HG03097 (cell line): ENCODE data around the gene NME4.

Experiments used
- ATAC-seq: cut with Tn5 transposase; IDR thresholded peaks from one replicate; pipeline ENCODE4 v1.9.1; 2021; ENCODE audit not compliant: unreplicated experiment, low FRiP score

Gene NME4

GRCh38 chr16:363110-363765 lies 33.8 kb upstream of the NME4 start:
- no peak for ATAC-seq

DNA sequence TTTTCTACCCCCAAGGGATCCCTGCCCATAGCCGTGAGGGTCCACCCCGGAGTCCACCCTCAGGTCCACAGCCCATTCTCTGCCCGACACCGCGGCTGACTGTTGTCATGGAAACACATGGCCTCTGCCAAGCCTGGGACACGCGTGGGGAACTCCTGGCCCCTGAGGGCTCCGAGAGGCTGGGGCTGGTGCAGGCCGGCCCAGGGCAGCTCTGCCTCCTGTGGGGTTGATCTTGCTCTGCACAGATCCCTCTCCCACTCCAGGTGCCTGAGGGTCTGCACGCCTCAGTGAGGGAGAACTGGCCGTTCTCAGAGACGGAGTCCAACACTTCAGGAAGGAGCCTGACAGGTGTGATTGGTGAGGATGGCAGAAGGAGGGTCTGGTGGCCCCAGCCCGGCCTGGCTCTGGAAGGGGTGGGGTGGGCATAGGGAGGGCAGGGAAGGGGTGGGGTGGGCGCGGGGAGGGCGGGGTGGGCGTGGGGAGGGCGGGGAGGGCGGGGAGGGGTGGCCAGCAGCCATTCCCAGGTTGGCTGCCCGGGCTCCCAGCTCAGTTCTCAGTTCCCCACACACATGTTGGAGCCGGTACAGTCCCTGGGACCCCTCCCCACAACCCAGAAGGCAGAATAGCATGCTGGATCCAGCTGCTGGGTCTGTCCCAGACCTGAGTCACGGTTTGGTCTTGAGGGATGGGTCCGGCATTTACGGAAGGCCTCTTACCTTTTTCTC lies 33.1 kb upstream of the NME4 start:
- ATAC-seq = no peak

- ATAC-seq = no peak
These were observed 32.2 kb upstream of the NME4 start for GRCh38 chr16:364595-365491.

DNA sequence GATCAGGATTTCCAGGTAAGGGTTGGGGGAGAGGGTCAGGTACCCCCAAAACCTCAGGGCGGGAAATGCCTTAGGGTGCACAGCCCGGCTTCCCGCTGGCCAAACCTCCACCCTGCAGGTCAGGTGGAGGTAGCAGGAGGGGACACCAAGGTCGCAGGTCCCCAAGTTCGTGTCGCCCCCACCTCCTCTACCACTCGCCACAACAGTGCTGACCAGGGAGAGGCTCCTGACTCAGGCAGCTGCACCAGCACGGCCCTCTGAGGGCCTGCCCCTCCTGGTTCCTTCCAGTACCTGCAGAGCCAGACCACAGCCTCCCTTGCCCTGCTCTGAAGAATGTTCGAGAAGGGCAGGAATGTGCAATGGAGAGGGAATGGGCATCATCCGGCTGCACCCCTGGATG lies 30.5 kb upstream of the NME4 start:
- ATAC-seq = no peak

GRCh38 chr16:367333-367903 lies 29.6 kb upstream of the NME4 start:
- no peak for ATAC-seq

DNA sequence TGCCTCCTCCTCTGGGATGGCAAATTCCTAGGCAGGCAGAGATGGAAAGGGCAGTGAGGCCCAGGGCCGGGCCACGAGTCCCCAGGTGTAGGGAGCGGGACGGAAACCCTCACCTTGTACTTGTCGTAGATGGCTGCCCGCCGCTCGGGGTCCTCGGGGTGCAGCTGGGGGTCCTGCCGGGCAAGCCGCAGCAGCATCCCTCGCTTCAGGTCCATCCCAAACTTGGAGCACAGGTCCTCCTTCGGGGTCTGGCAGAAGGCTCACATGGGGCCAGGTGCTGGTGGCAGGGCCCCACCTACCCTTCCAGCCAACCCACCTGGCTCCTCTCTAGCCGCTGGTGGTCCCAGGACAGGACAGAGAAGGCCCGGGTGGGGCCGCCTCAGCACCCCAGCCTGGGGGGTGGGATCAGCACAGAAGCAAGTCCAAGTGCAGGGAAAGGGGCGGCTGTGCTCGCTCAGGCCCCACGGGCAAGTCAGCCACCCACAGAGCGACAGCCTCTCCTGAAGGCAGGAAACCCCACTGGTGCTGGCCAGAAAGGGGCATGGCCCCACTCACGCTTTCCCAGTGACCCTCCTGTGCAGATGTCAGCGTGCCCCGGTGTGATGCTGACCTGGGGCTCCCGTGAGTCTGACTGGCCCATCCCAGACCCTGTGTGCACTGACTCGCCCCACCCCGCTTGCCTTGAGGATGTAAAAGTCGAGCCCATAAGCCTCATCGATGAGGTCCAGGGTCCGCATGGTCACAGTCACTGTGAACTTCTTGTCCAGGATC lies 28.4 kb upstream of the NME4 start:
- no peak for ATAC-seq

GRCh38 chr16:369275-369865 lies 27.6 kb upstream of the NME4 start:
- no peak for ATAC-seq

DNA sequence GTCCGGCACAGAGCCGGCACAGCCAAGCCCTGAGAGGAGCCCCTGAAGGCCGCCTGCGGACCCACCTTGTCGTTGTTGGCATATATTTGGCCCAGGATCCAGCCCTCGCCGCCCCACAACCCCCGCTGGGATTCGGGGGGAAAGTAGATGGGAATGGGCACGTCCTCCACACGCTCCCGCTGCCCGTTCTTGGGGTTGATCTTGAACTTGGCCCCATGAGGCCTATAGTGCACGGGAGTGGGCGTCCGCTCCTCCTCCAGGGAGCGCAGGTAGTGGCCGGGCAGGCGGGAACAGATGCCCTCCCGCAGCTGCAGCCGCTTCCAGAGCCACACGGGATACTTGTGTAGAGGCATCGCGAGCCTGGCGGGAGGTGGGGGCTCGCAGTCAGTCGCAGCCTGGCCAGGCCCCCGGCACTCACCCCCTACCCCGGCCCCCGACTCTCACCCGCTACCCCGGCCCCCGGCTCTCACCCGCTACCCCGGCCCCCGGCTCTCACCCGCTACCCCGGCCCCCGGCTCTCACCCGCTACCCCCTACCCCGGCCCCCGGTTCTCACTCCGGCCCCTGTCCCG lies 27.0 kb upstream of the NME4 start:
- ATAC-seq = no peak

GRCh38 chr16:370443-370842 lies 26.6 kb upstream of the NME4 start, which contains the start of gene MRPL28:
Gene MRPL28, minus strand, starts transcription at chr16:370538. Its CDS starts 320 bp downstream, at chr16:370218.
- peak; percentile 61 for ATAC-seq

DNA sequence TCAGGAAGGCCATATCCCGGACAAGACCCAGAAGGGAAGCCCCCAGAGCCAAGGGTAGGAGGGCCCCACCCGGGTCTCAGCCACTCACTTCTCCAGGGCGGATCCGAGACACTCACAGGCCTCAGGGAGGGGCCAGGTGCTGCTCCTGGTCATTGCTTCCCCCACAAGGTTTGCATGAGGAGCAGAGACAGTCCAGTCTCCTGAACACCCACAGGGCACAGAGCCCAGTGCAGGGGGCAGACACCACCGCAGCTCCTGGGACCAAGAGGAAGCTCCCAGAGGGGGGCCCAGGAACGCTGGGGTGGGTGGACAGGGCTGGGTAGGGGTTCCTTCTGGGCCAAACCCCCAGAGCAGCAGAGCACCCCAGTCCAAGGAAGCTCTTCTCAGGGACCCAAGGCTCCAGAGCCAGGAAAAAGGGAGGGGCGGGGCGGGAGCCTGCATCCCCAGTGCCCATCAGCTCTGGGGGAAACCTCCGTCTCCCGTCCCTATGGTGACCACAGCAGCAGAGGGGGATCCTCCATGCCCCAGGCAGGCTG lies 26.0 kb upstream of the NME4 start:
- no peak for ATAC-seq

- ATAC-seq = no peak
These were observed 25.3 kb upstream of the NME4 start for GRCh38 chr16:371515-372301.

GRCh38 chr16:372302-372983 lies 24.6 kb upstream of the NME4 start:
- ATAC-seq = no peak

DNA sequence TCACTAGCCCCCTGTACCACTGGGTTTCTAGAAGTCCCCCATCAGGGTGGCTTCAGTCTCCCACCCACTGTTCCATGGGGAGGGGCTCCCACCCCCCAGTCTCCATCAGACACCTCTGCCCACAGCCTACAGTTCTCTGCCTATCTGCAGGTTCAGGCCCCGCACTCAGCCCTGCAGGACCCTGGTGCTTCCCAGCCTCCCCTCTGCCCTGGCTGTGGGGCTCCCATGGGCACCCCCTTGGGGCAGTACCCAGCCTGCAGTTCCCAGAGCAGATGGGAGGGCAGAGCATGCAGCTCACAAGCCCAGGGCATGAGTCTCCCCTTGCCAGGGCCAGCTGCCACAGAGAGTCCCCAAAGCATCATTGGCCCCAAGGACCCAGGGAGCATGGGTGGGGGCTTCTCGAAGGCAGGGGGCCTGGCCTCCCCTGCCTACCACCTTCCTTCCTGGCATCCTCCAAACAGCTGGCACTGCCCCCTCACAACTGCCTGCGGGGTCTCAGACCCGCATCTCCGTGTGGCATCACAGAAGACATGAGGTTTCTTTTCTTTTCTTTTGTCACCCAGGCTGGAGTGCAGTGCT lies 23.9 kb upstream of the NME4 start:
- ATAC-seq = no peak

DNA sequence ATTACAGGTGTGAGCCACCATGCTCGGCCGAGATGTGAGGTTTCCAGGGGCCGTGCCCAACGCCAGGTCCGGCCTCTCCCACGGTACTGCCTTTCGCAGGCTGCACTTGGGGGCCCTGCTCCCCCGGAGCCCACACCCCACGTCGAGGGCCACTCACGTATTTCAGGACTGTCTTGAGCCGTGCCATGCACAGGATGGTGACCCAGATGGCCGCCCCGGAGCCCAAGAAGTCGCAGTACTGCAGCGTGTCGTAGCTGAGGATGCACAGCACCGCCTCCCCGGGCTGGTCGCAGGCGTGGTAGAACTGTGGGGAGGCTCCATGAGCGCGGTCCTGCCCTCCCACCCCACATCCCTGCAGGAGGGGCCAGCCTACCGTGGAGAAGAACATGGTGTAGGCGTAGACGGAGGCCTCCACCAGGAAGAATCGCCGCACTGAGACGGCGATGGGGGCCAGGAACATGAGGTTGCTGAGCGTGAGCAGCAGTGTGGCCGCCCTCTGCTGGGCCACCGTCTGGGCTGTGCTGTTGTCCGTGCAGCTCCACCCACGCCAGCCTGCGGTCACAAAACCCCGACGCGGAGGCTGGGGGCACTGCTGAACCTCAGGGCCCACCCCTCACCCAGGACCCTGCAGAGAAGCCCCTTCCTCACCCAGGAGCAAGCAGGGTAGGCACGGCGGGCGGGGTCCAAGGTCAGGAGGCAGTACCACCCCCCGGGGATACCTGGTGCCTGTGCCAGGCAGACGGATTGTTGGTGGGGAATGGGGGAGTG lies 23.0 kb upstream of the NME4 start:
- no peak for ATAC-seq

DNA sequence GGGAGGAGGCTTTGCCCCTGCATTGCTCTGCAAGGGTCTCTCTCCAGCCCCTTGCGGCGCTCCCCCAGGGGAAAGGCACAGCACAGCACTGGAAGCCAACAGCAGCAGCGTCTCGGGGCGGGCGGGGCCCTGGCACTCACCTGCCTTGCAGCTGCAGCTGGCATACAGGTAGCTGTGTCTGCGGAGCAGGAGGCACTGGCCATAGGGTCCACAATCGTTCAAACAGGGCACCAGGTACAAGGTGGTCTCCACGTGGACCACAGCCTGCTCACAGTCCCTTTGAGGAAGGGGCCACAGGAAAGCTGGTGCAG lies 22.4 kb upstream of the NME4 start:
- ATAC-seq = no peak

DNA sequence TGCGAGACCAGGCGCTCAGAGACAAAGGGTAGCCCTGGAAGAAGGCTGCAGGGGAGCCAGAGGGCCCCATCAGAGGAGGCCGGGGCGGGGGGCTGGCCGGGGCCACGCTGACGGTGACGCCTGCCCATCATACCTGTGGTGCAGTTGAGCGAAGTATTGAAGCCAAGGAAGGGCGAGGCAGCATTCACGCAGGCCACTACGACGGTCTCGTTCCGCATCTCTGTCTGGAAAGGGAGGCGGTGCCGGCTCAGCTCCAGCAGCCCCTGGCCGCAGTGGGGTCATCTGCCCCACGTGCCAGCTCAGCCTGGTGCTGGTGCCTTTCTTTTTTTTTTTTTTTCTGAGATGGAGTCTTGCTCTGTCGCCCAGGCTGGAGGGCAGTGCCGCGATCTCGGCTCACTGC lies 21.8 kb upstream of the NME4 start:
- no peak for ATAC-seq
